ENCODE results near the gene KCNN3. TPM values are rescaled to one million over a fixed set of nuclear protein-coding genes. Genes with fewer than 3 reads are reported as not detected.

The KCNN3 gene
- total RNA-seq, 2 donors from 2014 or later = 0.04 to 0.32 TPM

- ATAC-seq = no peak
- Mint-ChIP-seq H3K9me3 (no peaks in the 10 kb centered on the region), H3K36me3 (no peaks in the 10 kb centered on the region), H3K27ac (no peak overlapping the region)
- no peak for DNase-seq (ENCODE audit: low spot score in 2 of 2)
Measured at GRCh38 chr1:154730986-154731489, 139.0 kb downstream of the KCNN3 start.

GRCh38 chr1:154730259-154730658, 139.8 kb downstream of the KCNN3 start:
- Mint-ChIP-seq H3K9me3 (no peaks in the 10 kb centered on the region), H3K27ac (no peak overlapping the region), H3K36me3 (no peaks in the 10 kb centered on the region)

GRCh38 chr1:154729577-154729976, 140.5 kb downstream of the KCNN3 start:
- H3K36me3 Mint-ChIP-seq = no peaks in the 10 kb centered on the region
- H3K9me3 Mint-ChIP-seq = no peaks in the 10 kb centered on the region
- ATAC-seq = peak; percentile 42 to 63
- H3K27ac Mint-ChIP-seq = peak overlapping the region in 1 of 2 donors; percentile 53
- no peak for DNase-seq (ENCODE audit: low spot score in 2 of 2)

More at GRCh38 chr1:154730259-154730658, 139.8 kb downstream of the KCNN3 start:
- no peak for DNase-seq (ENCODE audit: low spot score in 2 of 2)
- ATAC-seq = peak; percentile 31 to 37

GRCh38 chr1:154729031-154729442, 141.0 kb downstream of the KCNN3 start:
- ATAC-seq = peak; percentile 30 to 66
- peak overlapping the region; percentile 53 to 57 for H3K27ac Mint-ChIP-seq
- H3K9me3 Mint-ChIP-seq = no peaks in the 10 kb centered on the region
- no peak for DNase-seq (ENCODE audit: low spot score in 2 of 2)
- H3K36me3 Mint-ChIP-seq = no peaks in the 10 kb centered on the region

GRCh38 chr1:154726896-154727753, 143.0 kb downstream of the KCNN3 start:
- H3K27ac Mint-ChIP-seq = no peak overlapping the region
- H3K36me3 Mint-ChIP-seq = no peaks in the 10 kb centered on the region
- DNase-seq (ENCODE audit: low spot score in 2 of 2) = no peak

GRCh38 chr1:154726443-154726842, 143.6 kb downstream of the KCNN3 start:
- DNase-seq (ENCODE audit: low spot score in 2 of 2) (no peak), ATAC-seq (peak; percentile 69 to 84)
- H3K36me3 Mint-ChIP-seq = no peaks in the 10 kb centered on the region
- no peak overlapping the region for H3K27ac Mint-ChIP-seq
- H3K9me3 Mint-ChIP-seq = no peaks in the 10 kb centered on the region

More at GRCh38 chr1:154726896-154727753, 143.0 kb downstream of the KCNN3 start:
- ATAC-seq = no peak
- no peaks in the 10 kb centered on the region for H3K9me3 Mint-ChIP-seq

GRCh38 chr1:154725865-154726264, 144.2 kb downstream of the KCNN3 start:
- Mint-ChIP-seq H3K27ac (no peak overlapping the region), H3K9me3 (no peaks in the 10 kb centered on the region), H3K36me3 (no peaks in the 10 kb centered on the region)
- ATAC-seq (no peak), DNase-seq (ENCODE audit: low spot score in 2 of 2) (no peak)

GRCh38 chr1:154720328-154721297, 149.5 kb downstream of the KCNN3 start:
- H3K9me3 Mint-ChIP-seq = no peaks in the 10 kb centered on the region
- DNase-seq (ENCODE audit: low spot score in 2 of 2) = no peak
- H3K36me3 Mint-ChIP-seq = no peaks in the 10 kb centered on the region
- H3K27ac Mint-ChIP-seq = peak overlapping the region in 1 of 2 donors; percentile 19
- ATAC-seq = no peak

- Mint-ChIP-seq H3K36me3 (no peaks in the 10 kb centered on the region), H3K27ac (peak overlapping the region in 1 of 2 donors; percentile 19), H3K9me3 (no peaks in the 10 kb centered on the region)
- ATAC-seq (no peak), DNase-seq (ENCODE audit: low spot score in 2 of 2) (no peak)
Measured at GRCh38 chr1:154719586-154720327, 150.3 kb downstream of the KCNN3 start.

GRCh38 chr1:154718566-154718965, 151.5 kb downstream of the KCNN3 start:
- Mint-ChIP-seq H3K27ac (no peak overlapping the region), H3K9me3 (no peaks in the 10 kb centered on the region), H3K36me3 (no peaks in the 10 kb centered on the region)
- ATAC-seq (no peak), DNase-seq (ENCODE audit: low spot score in 2 of 2) (no peak)

GRCh38 chr1:154717528-154717924, 152.6 kb downstream of the KCNN3 start:
- H3K27ac Mint-ChIP-seq = no peak overlapping the region
- no peaks in the 10 kb centered on the region for H3K36me3 Mint-ChIP-seq
- no peak for ATAC-seq
- H3K9me3 Mint-ChIP-seq = no peaks in the 10 kb centered on the region
- no peak for DNase-seq (ENCODE audit: low spot score in 2 of 2)

GRCh38 chr1:154716614-154717527, 153.2 kb downstream of the KCNN3 start:
- Mint-ChIP-seq H3K36me3 (no peaks in the 10 kb centered on the region), H3K27ac (no peak overlapping the region), H3K9me3 (no peaks in the 10 kb centered on the region)
- ATAC-seq (no peak), DNase-seq (ENCODE audit: low spot score in 2 of 2) (no peak)

GRCh38 chr1:154716011-154716410, 154.1 kb downstream of the KCNN3 start:
- DNase-seq (ENCODE audit: low spot score in 2 of 2) (no peak), ATAC-seq (peak in 1 of 2 donors; percentile 56)
- H3K36me3 Mint-ChIP-seq = no peaks in the 10 kb centered on the region
- no peaks in the 10 kb centered on the region for H3K9me3 Mint-ChIP-seq
- H3K27ac Mint-ChIP-seq = no peak overlapping the region

GRCh38 chr1:154715385-154715784, 154.7 kb downstream of the KCNN3 start:
- DNase-seq (ENCODE audit: low spot score in 2 of 2) = no peak
- ATAC-seq = no peak
- H3K27ac Mint-ChIP-seq = no peak overlapping the region
- H3K9me3 Mint-ChIP-seq = no peaks in the 10 kb centered on the region
- H3K36me3 Mint-ChIP-seq = no peaks in the 10 kb centered on the region

- ATAC-seq (peak; percentile 44 to 63), DNase-seq (ENCODE audit: low spot score in 2 of 2) (no peak)
- Mint-ChIP-seq H3K36me3 (no peaks in the 10 kb centered on the region), H3K27ac (no peak overlapping the region), H3K9me3 (no peaks in the 10 kb centered on the region)
Measured at GRCh38 chr1:154714638-154715037, 155.4 kb downstream of the KCNN3 start.
